HG02610 (cell line): ENCODE measurements around the gene EPS8L3.

ENCODE experiments used
- ATAC-seq: cut with Tn5 transposase; IDR thresholded peaks from one replicate; pipeline ENCODE4 v1.9.1; 2021; ENCODE audit warnings: mild to moderate bottlenecking, moderate library complexity; ENCODE audit not compliant: unreplicated experiment

EPS8L3 gene

DNA sequence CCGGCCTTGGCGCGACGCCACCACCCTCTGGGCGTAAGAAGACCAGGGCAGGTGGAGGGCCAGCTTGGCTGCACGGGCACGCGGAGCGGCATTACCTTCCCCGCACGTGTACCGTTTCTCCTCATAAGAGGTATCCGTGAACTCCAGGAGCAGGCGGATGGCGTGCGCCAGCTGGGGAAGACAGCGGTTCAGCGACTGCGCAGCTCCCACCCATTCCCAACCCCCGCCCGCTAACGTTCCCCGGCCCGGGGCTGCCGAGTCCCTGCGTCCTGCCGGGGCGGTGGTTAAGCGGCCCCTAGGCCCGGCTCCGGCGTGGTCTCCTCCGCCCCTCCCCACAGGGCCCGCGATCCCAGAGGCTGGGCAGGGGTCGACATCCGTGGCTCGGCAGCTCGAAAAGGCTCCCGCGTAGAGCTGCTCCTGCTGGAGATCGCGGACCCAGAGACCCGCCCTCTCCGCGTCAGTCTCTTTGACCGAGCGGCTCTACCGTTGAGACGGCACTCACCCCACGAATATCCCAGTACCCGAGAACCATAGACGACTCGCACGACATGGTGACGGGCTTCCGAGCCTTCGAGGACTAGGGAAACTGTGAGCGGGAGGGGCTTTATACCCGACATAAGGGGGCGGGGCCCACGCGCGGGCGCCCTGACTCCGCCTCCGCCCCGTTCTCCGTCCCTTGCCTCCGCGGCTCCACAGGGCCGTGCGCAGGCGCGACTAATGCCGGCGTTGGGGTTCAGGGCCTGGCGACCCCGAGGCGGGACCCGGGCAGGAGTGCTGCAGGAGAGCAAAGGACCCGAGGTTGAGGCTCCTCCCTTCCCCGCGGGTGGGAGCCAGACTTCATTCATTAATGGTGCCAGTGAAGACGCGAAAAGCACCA, 23.7 kb downstream of the EPS8L3 start:
- peak; percentile 91 for ATAC-seq

DNA sequence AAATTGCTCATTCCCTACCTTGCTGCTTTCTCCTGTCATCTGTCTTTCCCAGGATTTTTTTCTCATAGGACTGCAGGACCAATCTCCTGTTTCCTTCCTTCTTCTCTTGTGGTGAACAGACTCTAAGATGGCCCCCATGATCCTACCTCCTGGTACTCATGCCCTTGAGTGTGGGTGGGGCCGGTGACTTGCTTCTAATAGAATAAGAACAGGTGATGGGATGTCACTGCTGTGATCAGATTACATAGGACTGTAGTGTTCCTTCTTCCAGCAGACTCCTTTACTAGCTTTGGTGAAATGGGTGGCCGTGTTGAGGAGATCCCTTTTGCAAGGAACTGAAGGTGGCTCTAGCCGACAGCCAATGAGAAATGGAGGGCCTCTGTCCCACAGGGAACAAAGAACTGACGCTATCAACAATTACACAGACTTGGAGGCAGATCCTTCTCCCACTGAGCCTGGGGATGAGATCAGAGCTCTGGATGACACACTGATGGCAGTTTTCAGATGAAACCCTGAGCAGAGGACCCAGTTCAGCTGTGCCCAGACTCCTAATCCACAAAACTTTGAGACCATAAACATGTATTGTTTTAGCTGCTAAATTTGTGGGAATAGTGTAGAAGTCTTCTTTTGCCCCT, 30.4 kb downstream of the EPS8L3 start:
- ATAC-seq = no peak

DNA sequence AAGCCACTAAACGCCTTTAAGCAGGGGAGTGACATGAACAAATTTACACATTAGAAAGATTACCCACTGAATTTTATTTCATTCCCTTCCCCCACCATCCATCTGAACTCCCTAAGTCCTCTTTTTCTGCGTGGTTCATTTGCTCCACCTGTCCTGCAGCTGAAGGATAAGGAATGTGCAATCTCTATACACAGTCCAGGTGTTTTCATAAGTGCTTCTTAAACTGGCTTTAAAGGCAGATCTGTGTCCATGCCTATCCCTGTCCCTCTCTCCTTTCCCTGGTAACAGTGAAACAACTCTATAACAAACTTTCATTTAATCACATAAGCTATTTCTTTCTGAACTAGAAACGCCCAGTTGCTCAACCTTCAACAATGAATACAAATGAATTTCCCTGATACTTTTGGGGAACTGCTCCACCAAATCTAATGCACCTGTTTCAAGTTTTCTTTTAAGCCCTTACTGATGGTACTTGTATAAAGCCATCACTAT, 31.3 kb downstream of the EPS8L3 start:
- ATAC-seq = no peak

DNA sequence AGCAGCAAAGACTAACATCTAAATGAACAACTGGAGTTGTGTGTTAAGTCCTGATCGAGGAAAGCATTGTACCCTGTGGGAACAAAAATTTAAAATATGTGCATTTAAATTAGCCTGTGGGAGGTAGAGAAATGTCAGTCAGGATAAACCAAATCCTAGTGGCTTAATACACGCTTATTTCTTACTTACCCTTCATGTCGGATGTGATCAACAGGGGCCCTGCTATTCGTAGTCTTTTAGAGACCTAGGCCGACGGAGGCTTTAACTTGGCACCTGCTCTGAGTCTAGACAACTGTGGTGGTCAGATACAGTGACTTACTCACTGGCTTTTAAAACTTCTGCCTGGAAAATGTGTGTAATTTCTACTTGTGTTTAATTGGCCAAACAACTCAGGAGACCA, 33.1 kb downstream of the EPS8L3 start:
- ATAC-seq = no peak

DNA sequence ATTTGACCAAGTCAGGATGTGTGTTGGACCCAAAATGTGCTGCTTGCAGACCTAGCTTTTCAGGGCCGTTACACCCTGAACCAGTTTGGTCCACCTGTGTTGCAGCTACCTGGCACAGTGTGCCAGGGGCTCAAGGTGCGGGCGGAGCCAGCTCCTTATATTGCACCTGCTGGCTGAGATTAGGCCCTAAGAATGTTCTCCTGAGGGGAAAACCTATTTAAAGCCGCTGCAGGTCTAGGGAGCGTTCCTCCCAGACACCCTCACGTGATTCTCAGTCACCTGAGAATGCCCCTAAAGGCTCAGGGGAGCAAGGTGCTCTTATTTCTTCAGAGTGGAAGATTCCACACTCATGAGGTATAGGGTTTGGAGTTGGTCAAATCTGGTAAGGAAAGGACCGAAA, 34.9 kb downstream of the EPS8L3 start:
- ATAC-seq = no peak

DNA sequence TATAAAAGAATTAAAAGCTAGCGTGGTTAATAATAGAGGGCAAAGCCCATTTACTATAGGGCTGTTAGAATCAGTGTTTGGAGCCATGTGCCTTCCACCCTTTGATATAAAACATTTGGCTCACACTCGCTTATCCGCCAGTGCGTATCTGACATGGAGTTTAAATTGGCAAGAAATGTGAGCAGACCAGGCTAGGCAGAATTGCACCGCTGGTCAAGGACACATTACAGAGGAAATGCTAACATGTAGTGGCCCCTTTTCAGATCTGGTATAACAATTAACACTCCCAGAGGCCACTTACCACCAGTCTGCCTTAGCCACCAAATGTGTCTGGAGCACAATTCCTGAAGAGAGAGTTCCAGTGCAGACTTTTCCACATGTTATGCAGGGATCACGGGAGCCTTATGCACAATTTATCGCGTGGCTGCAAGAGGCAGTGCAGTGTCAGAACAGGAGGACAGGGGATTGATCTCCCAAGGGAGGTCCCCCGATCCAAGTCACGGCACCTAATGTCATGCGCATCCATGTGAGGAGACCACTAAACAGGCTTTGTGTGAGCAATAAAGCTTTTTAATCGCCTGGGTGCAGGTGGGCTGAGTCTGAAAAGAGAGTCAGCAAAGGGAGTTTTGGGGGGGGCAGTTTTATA, 36.9 kb downstream of the EPS8L3 start:
- no peak for ATAC-seq

DNA sequence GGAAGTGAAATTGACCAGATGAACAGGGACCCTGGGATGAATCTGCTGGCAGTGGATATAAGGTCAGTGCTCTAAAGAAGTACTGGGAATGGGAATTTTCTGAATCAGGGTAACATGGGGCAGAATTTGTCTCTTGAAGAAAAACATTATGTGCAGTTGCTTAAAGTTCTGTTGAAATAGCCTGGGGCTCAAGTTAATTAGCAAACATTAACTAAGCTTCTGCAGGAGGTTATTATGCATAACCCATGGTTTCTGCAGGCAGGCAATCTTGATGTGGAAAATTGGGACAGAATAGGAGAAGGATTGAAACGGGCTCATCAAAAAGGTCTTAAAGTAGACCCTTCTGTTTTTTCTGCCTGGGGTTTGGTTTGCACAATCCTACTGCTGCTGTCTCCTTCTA, 37.7 kb downstream of the EPS8L3 start:
- ATAC-seq = no peak

DNA sequence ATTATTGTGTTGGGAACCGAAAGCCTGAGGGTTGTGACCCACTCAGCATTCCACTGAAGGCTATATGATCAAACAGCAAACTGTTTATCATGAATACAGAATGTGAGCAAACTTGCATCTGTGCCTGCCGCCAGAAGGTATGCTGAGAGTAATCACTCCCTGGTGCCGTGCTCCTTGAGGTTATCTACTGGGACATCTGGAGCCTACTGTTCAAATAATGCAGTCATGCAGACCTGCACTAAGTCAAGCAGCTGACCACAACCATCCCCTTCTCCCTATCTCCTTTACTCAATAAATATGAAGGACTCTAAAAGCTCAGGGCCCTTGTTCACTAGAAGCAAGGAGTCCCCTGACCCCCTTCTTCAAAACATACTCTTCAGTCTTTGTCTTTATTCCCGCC, 38.2 kb downstream of the EPS8L3 start:
- no peak for ATAC-seq

DNA sequence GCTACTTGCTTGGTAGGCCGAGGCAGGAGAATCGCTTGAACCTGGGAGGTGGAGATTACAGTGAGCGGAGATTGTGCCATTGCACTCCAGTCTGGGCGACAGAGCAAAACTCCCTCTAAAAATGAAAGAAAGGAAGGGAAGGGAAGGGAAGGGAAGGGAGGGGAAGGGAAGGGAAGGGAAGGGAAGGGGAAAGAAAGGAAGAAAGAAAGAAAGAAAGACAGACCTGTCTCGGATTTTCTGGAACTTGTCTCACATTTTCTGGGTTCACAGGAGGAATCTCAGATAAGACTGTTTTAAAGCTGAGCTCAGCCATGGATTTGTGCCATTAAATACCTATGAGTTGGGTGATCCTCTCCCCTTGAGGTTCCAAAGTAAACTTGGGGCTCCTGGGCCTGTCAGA, 38.8 kb downstream of the EPS8L3 start:
- no peak for ATAC-seq

DNA sequence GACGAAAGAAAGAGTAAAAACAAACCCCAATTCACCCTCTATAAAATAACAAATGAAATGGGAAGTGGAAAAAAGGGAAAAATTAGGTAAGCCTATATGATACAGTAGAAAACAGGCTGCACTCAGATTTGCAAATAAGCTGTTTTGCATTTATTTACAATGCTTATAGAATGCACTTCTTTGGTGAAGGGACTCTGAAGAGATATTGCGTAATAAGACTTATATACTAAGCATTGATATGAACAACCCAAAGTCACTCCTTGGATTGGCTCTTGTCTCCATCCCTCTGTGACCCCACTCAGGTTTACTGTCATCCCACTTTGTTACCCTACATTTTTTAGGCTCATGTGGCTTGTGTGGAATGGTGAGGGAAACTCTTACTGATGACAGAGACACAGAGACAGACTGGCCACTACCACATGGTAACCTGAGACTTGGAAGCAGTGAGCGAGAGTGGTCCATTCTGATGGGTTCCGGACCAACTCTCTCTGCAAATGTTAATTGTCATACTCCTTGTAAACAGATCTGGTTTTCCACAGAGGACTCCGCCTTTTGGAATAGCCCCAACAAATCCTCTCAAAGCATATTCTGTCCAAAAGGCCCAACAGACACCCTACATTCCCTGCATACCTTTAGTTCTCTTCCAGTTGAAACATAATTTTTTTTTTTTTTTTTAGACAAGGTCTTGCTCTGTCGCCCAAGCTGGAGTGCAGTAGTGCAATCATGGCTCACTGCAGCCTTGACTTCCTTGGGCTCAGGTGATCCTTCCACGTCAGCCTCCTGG, 40.6 kb downstream of the EPS8L3 start:
- no peak for ATAC-seq

DNA sequence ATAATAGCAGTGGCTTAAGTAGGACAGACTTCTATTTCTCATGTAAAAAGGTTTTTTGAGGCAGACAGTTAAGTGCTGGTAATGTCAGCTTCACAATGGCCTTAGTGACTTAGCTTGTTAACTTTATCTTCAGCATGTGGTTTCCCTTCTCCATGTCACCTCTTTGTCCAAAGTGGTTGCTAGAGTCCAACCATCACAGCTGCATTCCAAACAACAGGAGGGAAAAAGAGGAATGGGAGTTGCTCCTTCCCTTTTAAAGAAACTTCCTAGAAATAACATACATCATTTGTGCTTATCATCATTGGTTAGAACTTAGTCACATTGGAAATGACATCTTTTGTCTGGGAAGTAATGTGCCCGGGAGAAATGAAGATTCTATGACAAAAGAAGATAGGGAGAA, 41.8 kb downstream of the EPS8L3 start:
- ATAC-seq = no peak

DNA sequence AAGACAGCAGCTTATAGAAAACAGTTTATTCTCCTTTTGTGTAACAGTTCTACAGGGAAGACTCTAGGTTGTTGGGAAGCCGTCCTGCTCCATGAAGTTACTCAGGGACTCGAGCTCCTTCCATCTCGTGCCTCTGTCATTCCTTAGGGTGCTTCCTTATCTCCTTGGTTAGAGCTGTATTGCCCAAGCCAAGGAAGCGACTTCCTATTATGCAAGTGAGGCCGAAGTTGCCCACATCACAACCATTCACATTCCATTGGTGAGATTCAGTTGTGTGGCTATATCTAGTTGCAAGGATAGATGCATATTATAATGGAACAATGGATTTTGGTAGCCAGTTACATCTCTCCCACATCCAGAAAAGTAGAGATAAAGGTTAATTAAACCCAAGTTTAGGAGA, 42.7 kb downstream of the EPS8L3 start:
- no peak for ATAC-seq

DNA sequence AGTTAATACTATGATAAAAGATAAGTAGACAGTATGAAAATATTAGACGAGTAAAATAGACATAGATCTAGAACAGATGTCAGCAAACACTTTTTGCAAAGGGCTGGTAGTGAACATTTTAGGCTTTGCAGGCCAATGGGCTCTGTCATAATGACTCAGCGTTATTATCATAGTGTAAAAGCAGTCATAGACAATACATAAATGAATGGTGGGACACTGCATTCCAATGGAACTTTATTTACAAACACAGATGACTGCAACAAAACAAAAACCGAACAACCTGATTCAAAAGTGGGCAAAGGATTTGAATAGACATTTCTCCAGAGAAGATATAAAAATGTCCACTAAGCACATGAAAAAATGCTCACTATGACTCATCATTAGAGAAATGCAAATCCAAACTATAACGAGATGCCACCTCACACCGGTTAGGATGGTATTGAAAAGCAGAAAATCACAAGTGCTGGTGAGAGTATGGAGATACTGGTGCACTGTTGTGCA, 44.3 kb downstream of the EPS8L3 start:
- peak; percentile 46 for ATAC-seq

DNA sequence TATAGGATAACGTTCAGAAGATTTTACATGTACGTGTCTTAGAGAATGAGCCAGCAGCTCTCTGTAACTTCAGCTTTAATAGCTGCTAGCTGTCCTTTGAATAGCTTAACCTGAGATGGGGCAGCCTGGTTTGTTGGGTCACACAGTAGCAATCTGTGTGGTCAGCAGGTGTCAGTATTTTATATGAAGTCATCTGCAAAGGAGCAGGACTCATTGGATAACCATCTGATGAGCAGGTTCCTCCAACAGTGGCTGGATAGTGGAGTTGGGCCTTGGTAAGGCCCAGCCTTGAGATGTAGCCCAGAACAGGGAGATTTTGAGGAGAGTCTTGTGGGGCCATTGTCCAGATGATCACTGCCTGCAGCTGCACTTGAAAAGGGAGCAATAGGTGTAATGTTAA, 45.2 kb downstream of the EPS8L3 start:
- no peak for ATAC-seq

DNA sequence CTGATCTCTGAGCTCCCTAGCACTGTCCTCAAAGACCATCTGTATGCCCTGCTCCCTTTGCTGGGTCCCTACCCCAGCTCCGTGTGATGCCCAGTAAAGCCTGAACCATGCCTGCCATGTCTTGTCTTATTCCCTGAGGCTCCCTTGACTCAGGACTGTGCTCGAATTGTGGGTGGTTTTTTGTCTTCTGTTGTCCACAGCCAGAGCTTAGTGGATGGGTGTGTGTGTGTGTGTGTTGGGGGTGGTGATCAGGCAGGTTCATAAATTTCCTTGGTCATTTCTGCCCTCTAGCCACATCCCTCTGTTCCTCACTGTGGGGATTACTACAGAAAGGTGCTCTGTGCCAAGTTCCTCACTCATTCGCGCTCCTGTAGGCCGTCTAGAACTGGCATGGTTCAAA, 46.0 kb downstream of the EPS8L3 start:
- no peak for ATAC-seq

DNA sequence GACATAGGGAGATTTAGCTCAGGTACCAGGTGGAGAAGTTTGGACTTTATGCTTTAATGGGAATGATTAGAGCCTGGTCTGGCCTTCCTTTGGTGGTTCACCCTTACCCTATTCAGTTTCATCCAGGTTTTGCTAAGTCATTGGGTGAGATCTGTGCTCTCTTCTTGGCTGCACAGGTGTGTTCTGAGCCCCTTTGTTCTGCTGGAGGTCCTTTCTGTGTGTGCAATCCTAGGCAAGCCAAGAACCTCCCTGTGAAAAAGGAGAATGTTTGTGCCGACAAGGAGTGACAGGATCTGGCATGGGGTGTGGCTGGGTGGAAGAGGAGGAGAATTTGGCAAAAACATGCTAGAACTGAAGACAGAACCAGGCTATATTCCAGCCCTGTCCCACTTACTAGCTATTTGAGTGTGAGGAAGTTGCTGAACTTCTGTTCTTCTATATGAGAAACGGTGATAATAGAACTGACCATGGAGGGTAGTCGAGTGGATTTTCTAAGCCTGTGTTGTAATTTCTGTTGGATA, 47.1 kb downstream of the EPS8L3 start:
- ATAC-seq = no peak

DNA sequence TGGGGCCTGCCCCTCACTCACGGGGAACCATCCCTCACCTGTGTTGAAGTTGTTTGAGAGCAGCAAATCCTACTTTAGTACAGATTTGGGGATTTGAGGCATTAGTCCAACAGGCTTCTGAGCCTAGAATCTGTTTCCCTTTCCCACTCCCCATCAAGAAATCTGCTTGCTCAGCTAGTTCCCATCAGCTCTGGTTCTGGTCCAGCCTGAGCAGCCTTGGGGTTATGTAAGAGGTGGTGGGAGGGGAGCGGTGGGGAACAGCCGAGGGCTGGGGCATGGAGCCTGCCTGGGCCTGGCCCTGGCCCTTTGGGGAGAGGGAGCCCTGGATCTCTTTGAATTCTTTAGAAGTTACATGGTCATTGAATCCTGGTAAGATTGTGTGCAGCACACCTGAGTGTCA, 47.6 kb downstream of the EPS8L3 start:
- no peak for ATAC-seq

DNA sequence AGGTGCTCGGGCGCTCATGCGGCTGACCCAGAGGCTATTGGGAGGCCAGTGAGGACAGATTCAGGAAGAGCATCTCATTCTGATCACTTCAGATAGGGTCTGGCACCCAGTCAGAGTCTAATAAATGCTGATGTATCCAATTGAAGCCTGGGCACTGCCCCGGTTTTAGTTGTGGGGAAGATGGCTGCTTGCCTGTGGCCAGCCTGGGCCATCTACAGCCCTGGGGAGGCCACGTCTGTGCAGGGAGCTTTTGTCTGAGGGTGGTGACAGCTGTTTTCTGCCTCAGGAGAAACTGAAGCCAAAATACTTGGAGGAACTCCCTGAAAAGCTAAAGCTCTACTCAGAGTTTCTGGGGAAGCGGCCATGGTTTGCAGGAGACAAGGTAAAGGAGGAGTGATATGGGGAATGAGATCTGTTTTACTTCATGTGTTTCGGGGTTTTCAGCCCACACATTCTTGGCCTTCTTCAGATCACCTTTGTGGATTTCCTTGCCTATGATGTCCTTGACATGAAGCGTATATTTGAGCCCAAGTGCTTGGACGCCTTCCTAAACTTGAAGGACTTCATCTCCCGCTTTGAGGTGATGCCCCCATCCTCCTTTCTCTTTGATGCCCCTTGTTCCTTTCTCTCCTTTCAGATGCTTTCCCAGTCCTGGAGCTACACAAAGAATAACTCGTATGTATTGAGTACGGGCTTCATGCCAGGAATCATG, 48.9 kb downstream of the EPS8L3 start:
- no peak for ATAC-seq

DNA sequence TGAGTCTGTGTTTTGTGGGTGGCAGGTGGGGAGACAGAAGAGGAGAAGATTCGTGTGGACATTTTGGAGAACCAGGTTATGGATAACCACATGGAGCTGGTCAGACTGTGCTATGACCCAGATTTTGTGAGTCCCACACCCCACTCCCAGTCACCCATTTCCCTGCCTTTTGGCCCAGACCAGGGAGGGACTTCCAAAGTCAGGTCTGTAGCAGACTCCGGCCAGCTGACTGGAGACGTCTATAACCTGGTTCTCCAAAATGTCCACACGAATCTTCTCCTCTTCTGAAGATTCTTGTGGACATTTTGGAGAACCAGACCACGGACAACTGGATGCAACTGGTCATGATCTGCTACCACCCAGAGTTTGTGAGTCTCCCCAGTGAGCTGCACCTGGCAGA, 50.1 kb downstream of the EPS8L3 start:
- no peak for ATAC-seq

DNA sequence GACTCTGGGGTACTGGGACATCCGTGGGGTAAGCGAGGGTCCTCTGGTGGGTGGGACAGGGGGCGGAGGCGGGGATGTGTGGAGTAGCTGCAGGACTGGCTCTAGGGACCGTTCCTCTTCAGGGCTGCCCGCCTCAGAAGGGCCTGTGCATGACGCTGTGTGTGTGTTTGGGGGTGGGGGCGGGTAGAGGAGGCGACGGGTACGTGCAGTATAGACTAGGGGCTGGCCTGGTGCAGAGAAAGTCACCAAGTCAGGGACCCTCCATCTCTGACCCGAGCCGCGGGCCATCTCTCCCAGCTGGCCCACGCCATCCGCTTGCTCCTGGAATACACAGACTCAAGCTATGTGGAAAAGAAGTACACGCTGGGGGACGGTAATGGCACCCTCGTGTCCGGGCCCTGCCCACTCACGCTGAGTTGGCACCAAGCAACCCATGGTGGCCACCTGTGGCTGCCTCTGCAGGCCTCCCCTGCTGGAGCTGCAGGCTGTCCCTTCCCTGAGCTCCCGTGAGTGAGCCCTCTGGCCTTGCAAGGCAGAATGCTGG, 51.3 kb downstream of the EPS8L3 start:
- no peak for ATAC-seq
